ENCODE results near the gene RIPOR3. TPM values are rescaled to one million over a fixed set of nuclear protein-coding genes. Genes with fewer than 3 reads are reported as not detected.

Gene RIPOR3
- total and polyA plus RNA-seq, 4 donors = 5.6 to 90.3 (median 16.3) TPM

DNA sequence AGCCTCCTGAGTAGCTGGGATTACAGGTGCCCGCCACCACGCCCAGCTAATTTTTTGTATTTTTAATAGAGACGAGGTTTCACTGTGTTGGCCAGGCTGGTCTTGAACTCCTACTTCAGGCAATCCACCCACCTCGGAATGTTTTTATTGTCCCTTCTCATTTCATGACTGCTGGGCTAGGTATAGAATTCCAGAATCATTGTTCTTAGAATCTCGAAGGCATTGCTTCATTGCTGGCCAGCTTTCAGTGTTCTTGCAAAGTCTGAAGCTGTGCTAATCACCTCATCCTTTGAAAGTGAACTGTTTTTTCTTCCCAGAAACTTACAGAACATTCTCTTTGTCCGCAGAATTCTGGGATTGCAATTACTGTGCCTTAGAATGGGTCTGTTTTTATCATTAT is 132.2 kb downstream of the RIPOR3 start:
- no peaks in the 10 kb centered on the region for H3K27me3 ChIP-seq (ENCODE audit: control insufficient read depth in 4 of 4, insufficient read depth in 4 of 4, low read length in 3 of 4)
- TF ChIP-seq NR2F2 (IDR thresholded peaks at IDR 0.05) (no peak), FOXA1 (IDR thresholded peaks at IDR 0.05) (no peak), HNF4A (conservative IDR thresholded peaks at IDR 0.05) (no peak), RAD21 (IDR thresholded peaks at IDR 0.05) (no peak)
- TF ChIP-seq, protein P1, sequence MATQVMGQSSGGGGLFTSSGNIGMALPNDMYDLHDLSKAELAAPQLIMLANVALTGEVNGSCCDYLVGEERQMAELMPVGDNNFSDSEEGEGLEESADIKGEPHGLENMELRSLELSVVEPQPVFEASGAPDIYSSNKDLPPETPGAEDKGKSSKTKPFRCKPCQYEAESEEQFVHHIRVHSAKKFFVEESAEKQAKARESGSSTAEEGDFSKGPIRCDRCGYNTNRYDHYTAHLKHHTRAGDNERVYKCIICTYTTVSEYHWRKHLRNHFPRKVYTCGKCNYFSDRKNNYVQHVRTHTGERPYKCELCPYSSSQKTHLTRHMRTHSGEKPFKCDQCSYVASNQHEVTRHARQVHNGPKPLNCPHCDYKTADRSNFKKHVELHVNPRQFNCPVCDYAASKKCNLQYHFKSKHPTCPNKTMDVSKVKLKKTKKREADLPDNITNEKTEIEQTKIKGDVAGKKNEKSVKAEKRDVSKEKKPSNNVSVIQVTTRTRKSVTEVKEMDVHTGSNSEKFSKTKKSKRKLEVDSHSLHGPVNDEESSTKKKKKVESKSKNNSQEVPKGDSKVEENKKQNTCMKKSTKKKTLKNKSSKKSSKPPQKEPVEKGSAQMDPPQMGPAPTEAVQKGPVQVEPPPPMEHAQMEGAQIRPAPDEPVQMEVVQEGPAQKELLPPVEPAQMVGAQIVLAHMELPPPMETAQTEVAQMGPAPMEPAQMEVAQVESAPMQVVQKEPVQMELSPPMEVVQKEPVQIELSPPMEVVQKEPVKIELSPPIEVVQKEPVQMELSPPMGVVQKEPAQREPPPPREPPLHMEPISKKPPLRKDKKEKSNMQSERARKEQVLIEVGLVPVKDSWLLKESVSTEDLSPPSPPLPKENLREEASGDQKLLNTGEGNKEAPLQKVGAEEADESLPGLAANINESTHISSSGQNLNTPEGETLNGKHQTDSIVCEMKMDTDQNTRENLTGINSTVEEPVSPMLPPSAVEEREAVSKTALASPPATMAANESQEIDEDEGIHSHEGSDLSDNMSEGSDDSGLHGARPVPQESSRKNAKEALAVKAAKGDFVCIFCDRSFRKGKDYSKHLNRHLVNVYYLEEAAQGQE (IDR thresholded peaks at IDR 0.05) = no peak
- TF ChIP-seq, protein P2, sequence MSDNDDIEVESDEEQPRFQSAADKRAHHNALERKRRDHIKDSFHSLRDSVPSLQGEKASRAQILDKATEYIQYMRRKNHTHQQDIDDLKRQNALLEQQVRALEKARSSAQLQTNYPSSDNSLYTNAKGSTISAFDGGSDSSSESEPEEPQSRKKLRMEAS (IDR thresholded peaks at IDR 0.05) = no peak
- 95% methylated on average over 6 of the region's 6 CpGs for WGBS
- H3K4me1 ChIP-seq (ENCODE audit: control insufficient read depth in 4 of 4, insufficient read depth in 4 of 4, low read length in 3 of 4) = peaks cover 0 to 10% (median 3%) of the 10 kb centered on the region in 4 donors
- H3K4me3 ChIP-seq (ENCODE audit: low read depth in 1 of 3, low read length in 3 of 3) = no peak overlapping the region
- no peak for DNase-seq (ENCODE audit: low spot score)
- H3K27ac ChIP-seq (ENCODE audit: low read depth in 1 of 2, low read length in 2 of 2) = no peak overlapping the region
- peaks cover 2 to 10% (median 3%) of the 10 kb centered on the region in 4 donors for H3K36me3 ChIP-seq (ENCODE audit: control insufficient read depth in 4 of 4, insufficient read depth in 3 of 4, low read depth in 1 of 4, low read length in 3 of 4)
- H3K9ac ChIP-seq (ENCODE audit: low read depth in 1 of 2, low read length in 2 of 2) = no peak overlapping the region
- H3K9me3 ChIP-seq (ENCODE audit: control insufficient read depth in 4 of 4, low read length in 3 of 4) = no peaks in the 10 kb centered on the region

DNA sequence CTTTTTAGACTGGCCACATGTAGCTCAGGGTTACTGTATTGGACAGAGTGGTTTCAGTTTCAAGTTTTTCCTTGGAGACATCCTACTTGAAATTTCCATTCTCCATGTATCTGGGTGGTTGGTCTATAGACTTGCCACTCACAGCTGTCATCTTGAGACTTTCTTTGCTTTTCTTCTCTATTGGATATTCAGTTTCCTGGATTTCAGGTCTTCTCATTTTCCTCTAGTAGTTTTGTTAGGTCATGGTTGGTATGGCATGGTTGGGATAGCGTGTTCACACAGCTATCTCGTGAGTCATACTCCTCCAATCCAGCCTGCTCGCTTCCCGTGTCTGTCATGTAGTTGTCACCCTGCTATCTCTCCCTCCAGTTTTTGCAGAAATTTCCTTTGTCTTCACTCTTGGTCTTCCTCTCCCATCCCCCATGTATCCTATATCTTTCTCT is 132.8 kb downstream of the RIPOR3 start:
- no peaks in the 10 kb centered on the region for H3K9me3 ChIP-seq (ENCODE audit: control insufficient read depth in 4 of 4, low read length in 3 of 4)
- peaks cover 2 to 10% (median 3%) of the 10 kb centered on the region in 4 donors for H3K36me3 ChIP-seq (ENCODE audit: control insufficient read depth in 4 of 4, insufficient read depth in 3 of 4, low read depth in 1 of 4, low read length in 3 of 4)
- H3K27me3 ChIP-seq (ENCODE audit: control insufficient read depth in 4 of 4, insufficient read depth in 4 of 4, low read length in 3 of 4) = no peaks in the 10 kb centered on the region
- TF ChIP-seq, protein P3, sequence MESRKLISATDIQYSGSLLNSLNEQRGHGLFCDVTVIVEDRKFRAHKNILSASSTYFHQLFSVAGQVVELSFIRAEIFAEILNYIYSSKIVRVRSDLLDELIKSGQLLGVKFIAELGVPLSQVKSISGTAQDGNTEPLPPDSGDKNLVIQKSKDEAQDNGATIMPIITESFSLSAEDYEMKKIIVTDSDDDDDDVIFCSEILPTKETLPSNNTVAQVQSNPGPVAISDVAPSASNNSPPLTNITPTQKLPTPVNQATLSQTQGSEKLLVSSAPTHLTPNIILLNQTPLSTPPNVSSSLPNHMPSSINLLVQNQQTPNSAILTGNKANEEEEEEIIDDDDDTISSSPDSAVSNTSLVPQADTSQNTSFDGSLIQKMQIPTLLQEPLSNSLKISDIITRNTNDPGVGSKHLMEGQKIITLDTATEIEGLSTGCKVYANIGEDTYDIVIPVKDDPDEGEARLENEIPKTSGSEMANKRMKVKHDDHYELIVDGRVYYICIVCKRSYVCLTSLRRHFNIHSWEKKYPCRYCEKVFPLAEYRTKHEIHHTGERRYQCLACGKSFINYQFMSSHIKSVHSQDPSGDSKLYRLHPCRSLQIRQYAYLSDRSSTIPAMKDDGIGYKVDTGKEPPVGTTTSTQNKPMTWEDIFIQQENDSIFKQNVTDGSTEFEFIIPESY (IDR thresholded peaks at IDR 0.05) = no peak
- TF ChIP-seq HNF4G (IDR thresholded peaks at IDR 0.05) = no peak
- TF ChIP-seq TAF1 (conservative IDR thresholded peaks at IDR 0.05) = no peak
- TF ChIP-seq RAD21 (IDR thresholded peaks at IDR 0.05) = no peak
- no peak for TF ChIP-seq YY1 (IDR thresholded peaks at IDR 0.05)
- TF ChIP-seq, protein P1 (IDR thresholded peaks at IDR 0.05) = no peak
- TF ChIP-seq FOXA2 (IDR thresholded peaks at IDR 0.05) = no peak
- TF ChIP-seq JUND (IDR thresholded peaks at IDR 0.05) = no peak
- no peak for TF ChIP-seq HNF4A (conservative IDR thresholded peaks at IDR 0.05)
- TF ChIP-seq SP1 (IDR thresholded peaks at IDR 0.05) = no peak
- no peak for TF ChIP-seq NR2F2 (IDR thresholded peaks at IDR 0.05)
- no peak for TF ChIP-seq FOXA1 (IDR thresholded peaks at IDR 0.05)
- TF ChIP-seq, protein P4, sequence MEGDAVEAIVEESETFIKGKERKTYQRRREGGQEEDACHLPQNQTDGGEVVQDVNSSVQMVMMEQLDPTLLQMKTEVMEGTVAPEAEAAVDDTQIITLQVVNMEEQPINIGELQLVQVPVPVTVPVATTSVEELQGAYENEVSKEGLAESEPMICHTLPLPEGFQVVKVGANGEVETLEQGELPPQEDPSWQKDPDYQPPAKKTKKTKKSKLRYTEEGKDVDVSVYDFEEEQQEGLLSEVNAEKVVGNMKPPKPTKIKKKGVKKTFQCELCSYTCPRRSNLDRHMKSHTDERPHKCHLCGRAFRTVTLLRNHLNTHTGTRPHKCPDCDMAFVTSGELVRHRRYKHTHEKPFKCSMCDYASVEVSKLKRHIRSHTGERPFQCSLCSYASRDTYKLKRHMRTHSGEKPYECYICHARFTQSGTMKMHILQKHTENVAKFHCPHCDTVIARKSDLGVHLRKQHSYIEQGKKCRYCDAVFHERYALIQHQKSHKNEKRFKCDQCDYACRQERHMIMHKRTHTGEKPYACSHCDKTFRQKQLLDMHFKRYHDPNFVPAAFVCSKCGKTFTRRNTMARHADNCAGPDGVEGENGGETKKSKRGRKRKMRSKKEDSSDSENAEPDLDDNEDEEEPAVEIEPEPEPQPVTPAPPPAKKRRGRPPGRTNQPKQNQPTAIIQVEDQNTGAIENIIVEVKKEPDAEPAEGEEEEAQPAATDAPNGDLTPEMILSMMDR (IDR thresholded peaks at IDR 0.05; ENCODE audit: low read depth, low read length, missing input control) = no peak
- no peak for TF ChIP-seq RXRA (IDR thresholded peaks at IDR 0.05)
- TF ChIP-seq, protein P2 (IDR thresholded peaks at IDR 0.05) = no peak
- no peak for DNase-seq (ENCODE audit: low spot score)
- no peak overlapping the region for H3K27ac ChIP-seq (ENCODE audit: low read depth in 1 of 2, low read length in 2 of 2)
- WGBS = 77% methylated on average over 4 of the region's 4 CpGs
- H3K4me1 ChIP-seq (ENCODE audit: control insufficient read depth in 4 of 4, insufficient read depth in 4 of 4, low read length in 3 of 4) = peaks cover 0 to 10% (median 2%) of the 10 kb centered on the region in 4 donors
- no peak overlapping the region for H3K4me3 ChIP-seq (ENCODE audit: low read depth in 1 of 3, low read length in 3 of 3)
- H3K9ac ChIP-seq (ENCODE audit: low read depth in 1 of 2, low read length in 2 of 2) = no peak overlapping the region

Data from liver (tissue), 9 donors.